ENCODE data around the gene PPIG.

The PPIG gene

GRCh38 chr2:169670937-169671336 is 86.8 kb downstream of the PPIG start:
- H3K4me2 ChIP-seq (ENCODE audit: insufficient read depth, low read length), result no peak overlapping the region
- H3K9me3 ChIP-seq (ENCODE audit: insufficient read depth, low read length, severe bottlenecking), result no peaks in the 10 kb centered on the region
- TF ChIP-seq EZH2 (IDR thresholded peaks at IDR 0.05; ENCODE audit: borderline replicate concordance, low read depth, low read length, severe bottlenecking), result no peak
- no peak for TF ChIP-seq CTCF (IDR thresholded peaks at IDR 0.05; ENCODE audit: borderline replicate concordance, extremely low read depth, low read length, poor library complexity, severe bottlenecking)
- H4K20me1 ChIP-seq (ENCODE audit: insufficient read depth, low read length), result no peaks in the 10 kb centered on the region
- DNase-seq (no peak), ATAC-seq (ENCODE audit: insufficient read depth, low read depth) (no peak)
- H3K9ac ChIP-seq (ENCODE audit: low read depth, low read length), result no peak overlapping the region
- H2AFZ ChIP-seq (ENCODE audit: low read depth, low read length), result no peak overlapping the region
- peaks cover 4% of the 10 kb centered on the region for H3K27me3 ChIP-seq (ENCODE audit: insufficient read depth, low read length, poor library complexity)
- H3K79me2 ChIP-seq (ENCODE audit: insufficient read depth, low read length), result no peaks in the 10 kb centered on the region
- H3K4me3 ChIP-seq (ENCODE audit: low read depth in 1 of 2, low read length in 2 of 2), result no peak overlapping the region
- H3K36me3 ChIP-seq (ENCODE audit: insufficient read depth, low read length), result no peaks in the 10 kb centered on the region
- no peaks in the 10 kb centered on the region for H3K4me1 ChIP-seq (ENCODE audit: insufficient read depth, low read length)
- no peak overlapping the region for H3K27ac ChIP-seq (ENCODE audit: low read length)

GRCh38 chr2:169672406-169672805 is 88.3 kb downstream of the PPIG start:
- no peak for DNase-seq
- ATAC-seq (ENCODE audit: insufficient read depth, low read depth), result no peak
- H2AFZ ChIP-seq (ENCODE audit: low read depth, low read length), result no peak overlapping the region
- H3K27ac ChIP-seq (ENCODE audit: low read length), result no peak overlapping the region
- H3K4me1 ChIP-seq (ENCODE audit: insufficient read depth, low read length), result no peaks in the 10 kb centered on the region
- no peaks in the 10 kb centered on the region for H3K9me3 ChIP-seq (ENCODE audit: insufficient read depth, low read length, severe bottlenecking)
- TF ChIP-seq EZH2 (IDR thresholded peaks at IDR 0.05; ENCODE audit: borderline replicate concordance, low read depth, low read length, severe bottlenecking) (no peak), CTCF (IDR thresholded peaks at IDR 0.05; ENCODE audit: borderline replicate concordance, extremely low read depth, low read length, poor library complexity, severe bottlenecking) (no peak)
- no peaks in the 10 kb centered on the region for H3K79me2 ChIP-seq (ENCODE audit: insufficient read depth, low read length)
- no peaks in the 10 kb centered on the region for H4K20me1 ChIP-seq (ENCODE audit: insufficient read depth, low read length)
- H3K4me3 ChIP-seq (ENCODE audit: low read depth in 1 of 2, low read length in 2 of 2), result no peak overlapping the region
- peaks cover 4% of the 10 kb centered on the region for H3K27me3 ChIP-seq (ENCODE audit: insufficient read depth, low read length, poor library complexity)
- no peak overlapping the region for H3K9ac ChIP-seq (ENCODE audit: low read depth, low read length)
- H3K36me3 ChIP-seq (ENCODE audit: insufficient read depth, low read length), result no peaks in the 10 kb centered on the region
- no peak overlapping the region for H3K4me2 ChIP-seq (ENCODE audit: insufficient read depth, low read length)

GRCh38 chr2:169673106-169673505 is 89.0 kb downstream of the PPIG start:
- Histone ChIP-seq H3K27me3 (ENCODE audit: insufficient read depth, low read length, poor library complexity) (peaks cover 4% of the 10 kb centered on the region), H3K9me3 (ENCODE audit: insufficient read depth, low read length, severe bottlenecking) (no peaks in the 10 kb centered on the region), H2AFZ (ENCODE audit: low read depth, low read length) (no peak overlapping the region), H3K4me3 (ENCODE audit: low read depth in 1 of 2, low read length in 2 of 2) (no peak overlapping the region), H3K4me1 (ENCODE audit: insufficient read depth, low read length) (no peaks in the 10 kb centered on the region), H3K9ac (ENCODE audit: low read depth, low read length) (no peak overlapping the region), H3K36me3 (ENCODE audit: insufficient read depth, low read length) (no peaks in the 10 kb centered on the region), H3K4me2 (ENCODE audit: insufficient read depth, low read length) (no peak overlapping the region), H4K20me1 (ENCODE audit: insufficient read depth, low read length) (no peaks in the 10 kb centered on the region), H3K27ac (ENCODE audit: low read length) (no peak overlapping the region), H3K79me2 (ENCODE audit: insufficient read depth, low read length) (no peaks in the 10 kb centered on the region)
- no peak for ATAC-seq (ENCODE audit: insufficient read depth, low read depth)
- DNase-seq, result no peak
- TF ChIP-seq CTCF (IDR thresholded peaks at IDR 0.05; ENCODE audit: borderline replicate concordance, extremely low read depth, low read length, poor library complexity, severe bottlenecking), result no peak

- Histone ChIP-seq H3K27me3 (ENCODE audit: insufficient read depth, low read length, poor library complexity) (peaks cover 4% of the 10 kb centered on the region), H3K27ac (ENCODE audit: low read length) (no peak overlapping the region), H3K36me3 (ENCODE audit: insufficient read depth, low read length) (no peaks in the 10 kb centered on the region), H3K79me2 (ENCODE audit: insufficient read depth, low read length) (no peaks in the 10 kb centered on the region), H3K9me3 (ENCODE audit: insufficient read depth, low read length, severe bottlenecking) (no peaks in the 10 kb centered on the region), H3K4me1 (ENCODE audit: insufficient read depth, low read length) (no peaks in the 10 kb centered on the region), H4K20me1 (ENCODE audit: insufficient read depth, low read length) (no peaks in the 10 kb centered on the region), H2AFZ (ENCODE audit: low read depth, low read length) (no peak overlapping the region), H3K4me2 (ENCODE audit: insufficient read depth, low read length) (no peak overlapping the region), H3K9ac (ENCODE audit: low read depth, low read length) (no peak overlapping the region), H3K4me3 (ENCODE audit: low read depth in 1 of 2, low read length in 2 of 2) (no peak overlapping the region)
- ATAC-seq (ENCODE audit: insufficient read depth, low read depth), result no peak
- no peak for DNase-seq
- no peak for TF ChIP-seq CTCF (IDR thresholded peaks at IDR 0.05; ENCODE audit: borderline replicate concordance, extremely low read depth, low read length, poor library complexity, severe bottlenecking)
- no peak for TF ChIP-seq EZH2 (IDR thresholded peaks at IDR 0.05; ENCODE audit: borderline replicate concordance, low read depth, low read length, severe bottlenecking)
Measured at GRCh38 chr2:169673921-169674320, 89.8 kb downstream of the PPIG start.
